Osteocyte (in vitro differentiated cells): ENCODE data around the gene KIFC3. TPM values are rescaled to one million over a fixed set of nuclear protein-coding genes. Genes with fewer than 3 reads are reported as not detected.

Source experiments
- DNase-seq: peaks from one replicate; pipeline ENCODE4 v3.0.0; 2021; ENCODE audit warnings: mixed read lengths; ENCODE audit not compliant: unreplicated experiment; ENCODE audit errors: extremely low spot score
- H3K27ac Mint-ChIP-seq: one replicate; pipeline ENCODE4 v1.8.0; 2021; ENCODE audit warnings: mild to moderate bottlenecking, mixed read lengths; ENCODE audit not compliant: unreplicated experiment
- H3K27me3 Mint-ChIP-seq: one replicate; pipeline ENCODE4 v1.8.0; 2021; ENCODE audit warnings: mixed read lengths; ENCODE audit not compliant: unreplicated experiment
- H3K36me3 Mint-ChIP-seq: one replicate; pipeline ENCODE4 v1.8.0; 2021; ENCODE audit warnings: mixed read lengths; ENCODE audit not compliant: unreplicated experiment
- H3K4me1 Mint-ChIP-seq: one replicate; pipeline ENCODE4 v1.8.0; 2021; ENCODE audit warnings: mixed read lengths; ENCODE audit not compliant: unreplicated experiment
- H3K4me3 Mint-ChIP-seq: one replicate; pipeline ENCODE4 v1.8.0; 2021; ENCODE audit warnings: mild to moderate bottlenecking, moderate library complexity, mixed read lengths; ENCODE audit not compliant: unreplicated experiment
- H3K9me3 Mint-ChIP-seq: one replicate; pipeline ENCODE4 v1.8.0; 2021; ENCODE audit warnings: mixed read lengths; ENCODE audit not compliant: unreplicated experiment
- CTCF ChIP-seq: fragments of 200-600 bp; sonication (generic); IDR thresholded peaks from 2 replicates; pipeline ENCODE4 v1.5.0; 2021; ENCODE audit warnings: antibody characterized with exemption, mild to moderate bottlenecking, moderate library complexity
- total RNA-seq: library from RNA; stranded (reverse); gene quantifications from 2 replicates; pipeline ENCODE4 v1.2.1, GENCODE V29; 2021

Gene KIFC3
- total RNA-seq, 1 donor from 2014 or later = 196 TPM

GRCh38 chr16:57766714-57767348 lies 35.5 kb downstream of the KIFC3 start:
- no peak for DNase-seq
- Mint-ChIP-seq H3K4me3 (no peak overlapping the region), H3K27me3 (no peaks in the 10 kb centered on the region), H3K9me3 (no peaks in the 10 kb centered on the region), H3K4me1 (peaks cover 21% of the 10 kb centered on the region), H3K27ac (no peak overlapping the region), H3K36me3 (peaks cover 45% of the 10 kb centered on the region)
- no peak for TF ChIP-seq CTCF

- H3K4me3 Mint-ChIP-seq = no peak overlapping the region
- H3K27ac Mint-ChIP-seq = no peak overlapping the region
- no peaks in the 10 kb centered on the region for H3K9me3 Mint-ChIP-seq
- TF ChIP-seq CTCF = no peak
- H3K36me3 Mint-ChIP-seq = peaks cover 38% of the 10 kb centered on the region
- no peak for DNase-seq
- peaks cover 21% of the 10 kb centered on the region for H3K4me1 Mint-ChIP-seq
- no peaks in the 10 kb centered on the region for H3K27me3 Mint-ChIP-seq
These were observed 37.0 kb downstream of the KIFC3 start for GRCh38 chr16:57765160-57765728.

- Mint-ChIP-seq H3K36me3 (peaks cover 40% of the 10 kb centered on the region), H3K27me3 (no peaks in the 10 kb centered on the region), H3K27ac (peak overlapping the region; percentile 85)
These were observed 37.7 kb downstream of the KIFC3 start for GRCh38 chr16:57764341-57765159.

GRCh38 chr16:57764006-57764340 lies 38.3 kb downstream of the KIFC3 start:
- peaks cover 40% of the 10 kb centered on the region for H3K36me3 Mint-ChIP-seq
- TF ChIP-seq CTCF = no peak

More at GRCh38 chr16:57764341-57765159, 37.7 kb downstream of the KIFC3 start:
- DNase-seq = no peak
- Mint-ChIP-seq H3K4me3 (no peak overlapping the region), H3K9me3 (no peaks in the 10 kb centered on the region), H3K4me1 (peaks cover 21% of the 10 kb centered on the region)
- TF ChIP-seq CTCF = no peak

More at GRCh38 chr16:57764006-57764340, 38.3 kb downstream of the KIFC3 start:
- Mint-ChIP-seq H3K4me3 (no peak overlapping the region), H3K27ac (peak overlapping the region; percentile 50), H3K9me3 (no peaks in the 10 kb centered on the region), H3K4me1 (peaks cover 21% of the 10 kb centered on the region), H3K27me3 (no peaks in the 10 kb centered on the region)
- DNase-seq = no peak
